Loucy (cell line): Measurements from ENCODE around the gene PARD6G.

ENCODE experiments used
- H2AFZ ChIP-seq: fragments of 200-600 bp; sonication (generic); 2 replicates; pipeline ENCODE4 v1.6.0; 2016; ENCODE audit warnings: antibody characterized with exemption, mild to moderate bottlenecking, low read length, moderate library complexity
- H3F3A ChIP-seq: fragments of 200-600 bp; 2 replicates; pipeline ENCODE4 v1.6.0; 2016; ENCODE audit warnings: antibody characterized with exemption, low read depth, mild to moderate bottlenecking
- H3K27me3 ChIP-seq: fragments of 200-600 bp; sonication (generic); 2 replicates; pipeline ENCODE4 v1.6.1; 2014; ENCODE audit warnings: low read length, mild to moderate bottlenecking; ENCODE audit not compliant: insufficient read depth, poor library complexity, severe bottlenecking
- H3K36me3 ChIP-seq: fragments of 200-600 bp; sonication (generic); 2 replicates; pipeline ENCODE4 v1.6.1; 2016; ENCODE audit warnings: low read length; ENCODE audit not compliant: insufficient read depth
- H3K4me1 ChIP-seq: fragments of 200-600 bp; sonication (generic); 2 replicates; pipeline ENCODE4 v1.5.1; 2014; ENCODE audit warnings: low read length, mild to moderate bottlenecking; ENCODE audit not compliant: insufficient read depth, poor library complexity, severe bottlenecking
- H3K4me2 ChIP-seq: fragments of 200-600 bp; sonication (generic); 2 replicates; pipeline ENCODE4 v1.6.0; 2014; ENCODE audit warnings: antibody characterized with exemption, low read length, low read depth, mild to moderate bottlenecking; ENCODE audit not compliant: poor library complexity, severe bottlenecking
- H3K4me3 ChIP-seq: fragments of 200-600 bp; sonication (generic); 2 replicates; pipeline ENCODE4 v1.5.1; 2014; ENCODE audit warnings: low read length, mild to moderate bottlenecking, mixed read lengths; ENCODE audit not compliant: poor library complexity, severe bottlenecking
- H3K79me2 ChIP-seq: fragments of 200-600 bp; sonication (generic); 2 replicates; pipeline ENCODE4 v1.6.1; 2014; ENCODE audit warnings: low read length; ENCODE audit not compliant: insufficient read depth
- H3K9ac ChIP-seq: fragments of 200-600 bp; sonication (generic); 2 replicates; pipeline ENCODE4 v1.6.0; 2014; ENCODE audit warnings: mild to moderate bottlenecking, low read depth, low read length, moderate library complexity; ENCODE audit not compliant: poor library complexity, severe bottlenecking
- H3K9me2 ChIP-seq: fragments of 200-600 bp; sonication (generic); replicated peaks from 2 replicates; pipeline ENCODE4 v1.6.1; 2016; ENCODE audit warnings: low read depth, low read length, mixed read lengths
- H3K9me3 ChIP-seq: fragments of 200-600 bp; sonication (generic); 2 replicates; pipeline ENCODE4 v1.6.1; 2014; ENCODE audit warnings: mild to moderate bottlenecking, antibody characterized with exemption, low read length, low read depth; ENCODE audit not compliant: insufficient read depth
- H4K20me1 ChIP-seq: fragments of 200-600 bp; sonication (generic); 2 replicates; pipeline ENCODE4 v1.6.0; 2014; ENCODE audit warnings: antibody characterized with exemption, low read length, mild to moderate bottlenecking; ENCODE audit not compliant: insufficient read depth, poor library complexity, severe bottlenecking
- CTCF ChIP-seq: fragments of 200-600 bp; sonication (generic); conservative IDR thresholded peaks from 2 replicates; pipeline ENCODE4 v1.5.1; 2014; ENCODE audit warnings: mild to moderate bottlenecking, antibody characterized with exemption, low read length
- EZH2phosphoT487 ChIP-seq: fragments of 200-600 bp; IDR thresholded peaks from 2 replicates; pipeline ENCODE4 v1.6.1; 2018; ENCODE audit warnings: antibody characterized with exemption, mild to moderate bottlenecking, moderate library complexity, borderline replicate concordance

The PARD6G gene

GRCh38 chr18:80203249-80203648, 44.1 kb downstream of the PARD6G start:
- no peak for TF ChIP-seq EZH2phosphoT487
- no peak for TF ChIP-seq CTCF
- H3K4me2 ChIP-seq = no peak overlapping the region

GRCh38 chr18:80202264-80202998, 44.9 kb downstream of the PARD6G start:
- no peaks in the 10 kb centered on the region for H3K4me1 ChIP-seq
- H3K27me3 ChIP-seq = no peaks in the 10 kb centered on the region
- H3K79me2 ChIP-seq = no peaks in the 10 kb centered on the region
- H3K9me3 ChIP-seq = peaks cover 4% of the 10 kb centered on the region; the same call in 1 of the 2 replicates
- no peaks in the 10 kb centered on the region for H3F3A ChIP-seq
- no peak overlapping the region for H3K4me2 ChIP-seq
- H3K36me3 ChIP-seq = no peaks in the 10 kb centered on the region
- H3K4me3 ChIP-seq = no peak overlapping the region
- H3K9ac ChIP-seq = no peak overlapping the region
- no peak overlapping the region for H2AFZ ChIP-seq
- TF ChIP-seq CTCF (no peak), EZH2phosphoT487 (no peak)
- no peaks in the 10 kb centered on the region for H3K9me2 ChIP-seq
- no peaks in the 10 kb centered on the region for H4K20me1 ChIP-seq

More at GRCh38 chr18:80203249-80203648, 44.1 kb downstream of the PARD6G start:
- H3K9me3 ChIP-seq = peaks cover 4% of the 10 kb centered on the region; the same call in 1 of the 2 replicates
- H3K4me3 ChIP-seq = no peak overlapping the region
- no peak overlapping the region for H2AFZ ChIP-seq
- H3K36me3 ChIP-seq = no peaks in the 10 kb centered on the region
- H3K79me2 ChIP-seq = no peaks in the 10 kb centered on the region
- no peaks in the 10 kb centered on the region for H4K20me1 ChIP-seq
- H3F3A ChIP-seq = no peaks in the 10 kb centered on the region
- no peaks in the 10 kb centered on the region for H3K9me2 ChIP-seq
- no peak overlapping the region for H3K9ac ChIP-seq
- H3K27me3 ChIP-seq = no peaks in the 10 kb centered on the region
- no peaks in the 10 kb centered on the region for H3K4me1 ChIP-seq

- Histone ChIP-seq H3K9me3 (peaks cover 4% of the 10 kb centered on the region; the same call in 1 of the 2 replicates), H3K36me3 (no peaks in the 10 kb centered on the region), H3K79me2 (no peaks in the 10 kb centered on the region), H3K9ac (no peak overlapping the region), H3K4me2 (no peak overlapping the region), H3K4me3 (no peak overlapping the region), H3K9me2 (no peaks in the 10 kb centered on the region), H3F3A (no peaks in the 10 kb centered on the region), H3K4me1 (no peaks in the 10 kb centered on the region), H2AFZ (no peak overlapping the region), H4K20me1 (no peaks in the 10 kb centered on the region), H3K27me3 (no peaks in the 10 kb centered on the region)
- TF ChIP-seq CTCF (no peak), EZH2phosphoT487 (no peak)
These were observed 45.6 kb downstream of the PARD6G start for GRCh38 chr18:80201739-80202138.
